Measurements from ENCODE around the gene MAPKAPK2. TPM values are rescaled to one million over a fixed set of nuclear protein-coding genes. Genes with fewer than 3 reads are reported as not detected.

MAPKAPK2 gene
- total RNA-seq, 1 donor, result 31.0 TPM

- DNase-seq (ENCODE audit: low read depth), result no peak
- H3K4me3 ChIP-seq (ENCODE audit: low read depth, low read length), result peak overlapping the region; percentile 90
- no peak for TF ChIP-seq CTCF (IDR thresholded peaks at IDR 0.05; ENCODE audit: insufficient read depth, low read length)
Observed at GRCh38 chr1:206686478-206687249, 2.0 kb downstream of the MAPKAPK2 start.

GRCh38 chr1:206687251-206687914 is 2.7 kb downstream of the MAPKAPK2 start:
- DNase-seq (ENCODE audit: low read depth), result no peak
- TF ChIP-seq CTCF (IDR thresholded peaks at IDR 0.05; ENCODE audit: insufficient read depth, low read length), result no peak
- peak overlapping the region; percentile 90 for H3K4me3 ChIP-seq (ENCODE audit: low read depth, low read length)

GRCh38 chr1:206687915-206688442 is 3.3 kb downstream of the MAPKAPK2 start:
- peak; percentile 49 for DNase-seq (ENCODE audit: low read depth)
- peak overlapping the region; percentile 18 for H3K4me3 ChIP-seq (ENCODE audit: low read depth, low read length)
- no peak for TF ChIP-seq CTCF (IDR thresholded peaks at IDR 0.05; ENCODE audit: insufficient read depth, low read length)

- H3K4me3 ChIP-seq (ENCODE audit: low read depth, low read length), result no peak overlapping the region
- no peak for DNase-seq (ENCODE audit: low read depth)
- TF ChIP-seq CTCF (IDR thresholded peaks at IDR 0.05; ENCODE audit: insufficient read depth, low read length), result no peak
Observed at GRCh38 chr1:206690516-206690915, 5.8 kb downstream of the MAPKAPK2 start.

- no peak for TF ChIP-seq CTCF (IDR thresholded peaks at IDR 0.05; ENCODE audit: insufficient read depth, low read length)
- H3K4me3 ChIP-seq (ENCODE audit: low read depth, low read length), result no peak overlapping the region
- no peak for DNase-seq (ENCODE audit: low read depth)
Observed at GRCh38 chr1:206691604-206692003, 6.9 kb downstream of the MAPKAPK2 start.

- peak overlapping the region; percentile 18 for H3K4me3 ChIP-seq (ENCODE audit: low read depth, low read length)
- DNase-seq (ENCODE audit: low read depth), result peak; percentile 75
- TF ChIP-seq CTCF (IDR thresholded peaks at IDR 0.05; ENCODE audit: insufficient read depth, low read length), result no peak
Observed at GRCh38 chr1:206693029-206693428, 8.3 kb downstream of the MAPKAPK2 start.

All from fibroblast of the aortic adventitia (primary cell).